ENCODE data around the gene PNPLA7. TPM values are rescaled to one million over a fixed set of nuclear protein-coding genes. Genes with fewer than 3 reads are reported as not detected.

The PNPLA7 gene
- total and polyA plus RNA-seq, 2 of the 4 experiments (the other 2 are of a cell fraction), result under 0.01 to 0.89 TPM

- Histone ChIP-seq H2AK9ac (replicated peaks; ENCODE audit: low read depth, low read length, poor library complexity) (no peak overlapping the region), H4K91ac (ENCODE audit: insufficient read depth, low read depth, low read length) (no peak overlapping the region), H3K4me1 (ENCODE audit: control insufficient read depth, insufficient read depth, low read length) (no peaks in the 10 kb centered on the region), H2BK20ac (ENCODE audit: low read depth, low read length) (no peak overlapping the region), H2BK120ac (ENCODE audit: low read depth, low read length) (no peak overlapping the region), H3K9ac (ENCODE audit: low read depth, low read length) (no peak overlapping the region), H3K56ac (ENCODE audit: extremely low read depth, insufficient read depth, low read length) (no peak overlapping the region), H2AK5ac (ENCODE audit: low read depth, low read length) (no peak overlapping the region), H4K8ac (ENCODE audit: low read depth in 2 of 2, low read length in 2 of 2) (no peak overlapping the region), H3K27ac (ENCODE audit: insufficient read depth, low read length) (no peak overlapping the region), H2BK5ac (ENCODE audit: low read depth, low read length, poor library complexity, severe bottlenecking) (no peak overlapping the region), H3K18ac (ENCODE audit: low read depth, low read length) (no peak overlapping the region), H3K23ac (ENCODE audit: low read depth, low read length) (no peak overlapping the region), H3K9me3 (ENCODE audit: control insufficient read depth, insufficient read depth, low read length) (no peaks in the 10 kb centered on the region), H4K20me1 (ENCODE audit: insufficient read depth, low read length) (0 out of 2 replicates have a peak, but pooled peaks cover 4% of the 10 kb centered on the region), H3K9me1 (ENCODE audit: insufficient read depth, low read length) (no peaks in the 10 kb centered on the region), H3K4ac (ENCODE audit: low read depth, low read length) (no peak overlapping the region), H3K27me3 (ENCODE audit: control insufficient read depth, insufficient read depth, low read length) (no peaks in the 10 kb centered on the region), H2AFZ (replicated peaks; ENCODE audit: low read length, poor library complexity) (no peak overlapping the region), H3K4me3 (ENCODE audit: insufficient read depth, low read depth, low read length) (no peak overlapping the region), H2BK15ac (ENCODE audit: low read depth, low read length) (no peak overlapping the region), H3K14ac (replicated peaks; ENCODE audit: low read depth, low read length) (no peak overlapping the region), H3K79me1 (ENCODE audit: low read depth in 1 of 2, low read length in 2 of 2) (peaks cover 5 to 11% of the 10 kb centered on the region in 2 experiments; a peak in 3 of 4 replicates), H3K4me2 (ENCODE audit: low read depth, low read length) (no peak overlapping the region), H3K36me3 (ENCODE audit: control insufficient read depth, insufficient read depth, low read length) (peaks cover 30% of the 10 kb centered on the region), H4K5ac (ENCODE audit: low read depth, low read length) (no peak overlapping the region)
- no peak for DNase-seq
- TF ChIP-seq ELK1 (IDR thresholded peaks at IDR 0.05; ENCODE audit: borderline replicate concordance, low read depth, low read length) (no peak), POLR2A (IDR thresholded peaks at IDR 0.05; ENCODE audit: low read depth, low read length) (no peak), RFX5 (IDR thresholded peaks at IDR 0.05; ENCODE audit: low read depth, low read length) (no peak), MAZ (IDR thresholded peaks at IDR 0.05; ENCODE audit: borderline replicate concordance, low read depth, low read length) (no peak), BHLHE40 (IDR thresholded peaks at IDR 0.05; ENCODE audit: low read depth, low read length) (no peak), CTCF (conservative IDR thresholded peaks at IDR 0.05; ENCODE audit: low read depth, low read length) (no peak), USF2 (IDR thresholded peaks at IDR 0.05; ENCODE audit: low read depth, low read length) (no peak), RAD21 (IDR thresholded peaks at IDR 0.05; ENCODE audit: low read length) (no peak), CEBPB (IDR thresholded peaks at IDR 0.05; ENCODE audit: low read depth, low read length) (no peak), CHD1 (IDR thresholded peaks at IDR 0.05; ENCODE audit: low read depth, low read length) (no peak), MAFK (IDR thresholded peaks at IDR 0.05; ENCODE audit: low read depth, low read length) (no peak), FOS (IDR thresholded peaks at IDR 0.05; ENCODE audit: low read depth, low read length) (no peak), SMC3 (IDR thresholded peaks at IDR 0.05; ENCODE audit: low read depth, low read length) (no peak), NFE2L2 (IDR thresholded peaks at IDR 0.05; ENCODE audit: low read depth, low read length) (no peak), RCOR1 (IDR thresholded peaks at IDR 0.05; ENCODE audit: insufficient replicate concordance, low read length) (no peak), MXI1 (IDR thresholded peaks at IDR 0.05; ENCODE audit: borderline replicate concordance, low read depth, low read length) (no peak)
- BruUV-seq (replicated peaks), result no TSS peak
- CTCF ChIA-PET, result no interaction called here
- in situ Hi-C loops (cut with MboI; ENCODE audit: low sequenced_read_pairs), result no loop called here
- intact Hi-C loops (cut with micrococcal nuclease), result no loop called here
- POLR2A ChIA-PET (ENCODE audit: unreplicated experiment), result no interaction called here
- ATAC-seq (ENCODE audit: low read depth), result no peak
- dilution Hi-C loops (cut with HindIII; ENCODE audit: low sequenced_read_pairs, unreplicated experiment), result no loop called here
- 97% methylated on average over 5 of the region's 18 CpGs; no CpG with 5 or more reads in 1 of the 2 experiments for WGBS, 2 experiments (ENCODE audit: extremely low coverage in 2 of 2, insufficient read length in 1 of 2)
Measured at GRCh38 chr9:137564817-137565411, 14.7 kb upstream of the PNPLA7 start.

Data from IMR-90 (cell line).